ENCODE measurements around the gene IGF2BP3. TPM values are rescaled to one million over a fixed set of nuclear protein-coding genes. Genes with fewer than 3 reads are reported as not detected.

IGF2BP3 gene
- total RNA-seq, 1 experiment from 2014 or later: 11.7 TPM

GRCh38 chr7:23454881-23455526, 15.3 kb downstream of the IGF2BP3 start:
- Histone ChIP-seq H3K4me1 (ENCODE audit: insufficient read depth, low read length) (no peaks in the 10 kb centered on the region), H3K9me2 (replicated peaks; ENCODE audit: low read length) (no peaks in the 10 kb centered on the region), H3K27me3 (ENCODE audit: low read length) (no peaks in the 10 kb centered on the region), H2AFZ (ENCODE audit: low read length) (no peak overlapping the region), H3K9me3 (ENCODE audit: low read length) (no peaks in the 10 kb centered on the region), H3K36me3 (ENCODE audit: low read depth, low read length) (no peaks in the 10 kb centered on the region), H3K4me3 (ENCODE audit: low read length) (no peak overlapping the region), H3K27ac (ENCODE audit: low read length) (no peak overlapping the region), H3K4me2 (ENCODE audit: low read length) (no peak overlapping the region), H3F3A (ENCODE audit: low read length, unreplicated experiment) (no peaks in the 10 kb centered on the region), H4K20me1 (ENCODE audit: low read length) (no peaks in the 10 kb centered on the region), H3K9ac (ENCODE audit: low read length) (no peak overlapping the region), H3K79me2 (ENCODE audit: low read length) (peaks cover 8% of the 10 kb centered on the region; the same call in 1 of the 2 replicates)
- intact Hi-C loops (cut with micrococcal nuclease): no loop called here
- ChIA-PET POLR2A (ENCODE audit: unreplicated experiment) (no interaction called here), CTCF (no interaction called here)
- TF ChIP-seq EZH2phosphoT487 (IDR thresholded peaks at IDR 0.05; ENCODE audit: borderline replicate concordance, low read length): no peak
- no peak for TF ChIP-seq EZH2 (IDR thresholded peaks at IDR 0.05; ENCODE audit: low read length, unreplicated experiment)
- TF ChIP-seq, protein P1, sequence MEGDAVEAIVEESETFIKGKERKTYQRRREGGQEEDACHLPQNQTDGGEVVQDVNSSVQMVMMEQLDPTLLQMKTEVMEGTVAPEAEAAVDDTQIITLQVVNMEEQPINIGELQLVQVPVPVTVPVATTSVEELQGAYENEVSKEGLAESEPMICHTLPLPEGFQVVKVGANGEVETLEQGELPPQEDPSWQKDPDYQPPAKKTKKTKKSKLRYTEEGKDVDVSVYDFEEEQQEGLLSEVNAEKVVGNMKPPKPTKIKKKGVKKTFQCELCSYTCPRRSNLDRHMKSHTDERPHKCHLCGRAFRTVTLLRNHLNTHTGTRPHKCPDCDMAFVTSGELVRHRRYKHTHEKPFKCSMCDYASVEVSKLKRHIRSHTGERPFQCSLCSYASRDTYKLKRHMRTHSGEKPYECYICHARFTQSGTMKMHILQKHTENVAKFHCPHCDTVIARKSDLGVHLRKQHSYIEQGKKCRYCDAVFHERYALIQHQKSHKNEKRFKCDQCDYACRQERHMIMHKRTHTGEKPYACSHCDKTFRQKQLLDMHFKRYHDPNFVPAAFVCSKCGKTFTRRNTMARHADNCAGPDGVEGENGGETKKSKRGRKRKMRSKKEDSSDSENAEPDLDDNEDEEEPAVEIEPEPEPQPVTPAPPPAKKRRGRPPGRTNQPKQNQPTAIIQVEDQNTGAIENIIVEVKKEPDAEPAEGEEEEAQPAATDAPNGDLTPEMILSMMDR (conservative IDR thresholded peaks at IDR 0.05; ENCODE audit: low read depth, low read length): no peak
- DNase-seq (no peak), ATAC-seq (no peak)
- no TSS peak for BruUV-seq (replicated peaks)

DNA sequence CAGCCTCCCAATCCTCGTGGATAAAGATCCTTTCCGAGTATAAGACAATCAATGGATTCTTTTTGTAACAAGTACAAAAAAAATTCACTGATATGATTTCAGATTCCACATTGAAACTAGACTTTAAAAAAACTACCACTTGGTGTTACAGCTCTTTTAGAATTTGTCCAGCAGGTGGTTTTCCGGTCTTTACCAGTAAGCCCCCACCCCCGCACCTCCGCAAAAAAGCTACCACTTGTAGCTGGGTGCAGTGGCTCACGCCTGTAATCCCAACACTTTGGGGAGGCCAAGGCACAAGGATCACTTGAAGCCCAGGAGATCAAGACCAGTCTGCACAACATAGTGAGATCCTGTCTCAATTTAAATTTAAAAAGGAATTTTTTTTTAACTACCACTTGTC, 19.8 kb downstream of the IGF2BP3 start:
- intact Hi-C loops (cut with micrococcal nuclease): no loop called here
- ATAC-seq (no peak), DNase-seq (no peak)
- TF ChIP-seq, protein P1 (conservative IDR thresholded peaks at IDR 0.05; ENCODE audit: low read depth, low read length): no peak
- TF ChIP-seq EZH2phosphoT487 (IDR thresholded peaks at IDR 0.05; ENCODE audit: borderline replicate concordance, low read length) (no peak), EZH2 (IDR thresholded peaks at IDR 0.05; ENCODE audit: low read length, unreplicated experiment) (no peak)
- Histone ChIP-seq H3K4me2 (ENCODE audit: low read length) (no peak overlapping the region), H3K9me3 (ENCODE audit: low read length) (no peaks in the 10 kb centered on the region), H3K4me3 (ENCODE audit: low read length) (no peak overlapping the region), H3K9ac (ENCODE audit: low read length) (no peak overlapping the region), H2AFZ (ENCODE audit: low read length) (no peak overlapping the region), H3K79me2 (ENCODE audit: low read length) (peaks cover 8% of the 10 kb centered on the region; the same call in 1 of the 2 replicates), H3K36me3 (ENCODE audit: low read depth, low read length) (no peaks in the 10 kb centered on the region), H3K27ac (ENCODE audit: low read length) (no peak overlapping the region), H4K20me1 (ENCODE audit: low read length) (no peaks in the 10 kb centered on the region), H3K9me2 (replicated peaks; ENCODE audit: low read length) (no peaks in the 10 kb centered on the region), H3K27me3 (ENCODE audit: low read length) (no peaks in the 10 kb centered on the region), H3K4me1 (ENCODE audit: insufficient read depth, low read length) (no peaks in the 10 kb centered on the region), H3F3A (ENCODE audit: low read length, unreplicated experiment) (no peaks in the 10 kb centered on the region)
- POLR2A ChIA-PET (ENCODE audit: unreplicated experiment): interaction anchor here (0.6 kb wide), 1 partner anchor 198 kb away, joined by 8 read pairs; no protein-coding TSS in a partner anchor
- BruUV-seq (replicated peaks): no TSS peak
- CTCF ChIA-PET: no interaction called here

- no peaks in the 10 kb centered on the region for H3K36me3 ChIP-seq (ENCODE audit: low read depth, low read length)
- no peak for ATAC-seq
- POLR2A ChIA-PET (ENCODE audit: unreplicated experiment): no interaction called here
Measured at GRCh38 chr7:23449941-23450340, 20.4 kb downstream of the IGF2BP3 start.

More at GRCh38 chr7:23449941-23450340, 20.4 kb downstream of the IGF2BP3 start:
- Histone ChIP-seq H3F3A (ENCODE audit: low read length, unreplicated experiment) (no peaks in the 10 kb centered on the region), H3K27me3 (ENCODE audit: low read length) (no peaks in the 10 kb centered on the region), H3K27ac (ENCODE audit: low read length) (no peak overlapping the region), H3K4me2 (ENCODE audit: low read length) (no peak overlapping the region), H2AFZ (ENCODE audit: low read length) (no peak overlapping the region), H3K4me3 (ENCODE audit: low read length) (no peak overlapping the region), H3K9me2 (replicated peaks; ENCODE audit: low read length) (no peaks in the 10 kb centered on the region), H3K9me3 (ENCODE audit: low read length) (no peaks in the 10 kb centered on the region), H4K20me1 (ENCODE audit: low read length) (no peaks in the 10 kb centered on the region), H3K79me2 (ENCODE audit: low read length) (peaks cover 8% of the 10 kb centered on the region; the same call in 1 of the 2 replicates), H3K9ac (ENCODE audit: low read length) (no peak overlapping the region), H3K4me1 (ENCODE audit: insufficient read depth, low read length) (no peaks in the 10 kb centered on the region)
- TF ChIP-seq EZH2 (IDR thresholded peaks at IDR 0.05; ENCODE audit: low read length, unreplicated experiment) (no peak), EZH2phosphoT487 (IDR thresholded peaks at IDR 0.05; ENCODE audit: borderline replicate concordance, low read length) (no peak)
- TF ChIP-seq, protein P1 (conservative IDR thresholded peaks at IDR 0.05; ENCODE audit: low read depth, low read length): no peak
- CTCF ChIA-PET: no interaction called here
- BruUV-seq (replicated peaks): no TSS peak
- no peak for DNase-seq
- intact Hi-C loops (cut with micrococcal nuclease): no loop called here
